Right lobe of liver (tissue), 6 donors: ENCODE measurements around the gene SHROOM2. TPM values are rescaled to one million over a fixed set of nuclear protein-coding genes. Genes with fewer than 3 reads are reported as not detected.

Source experiments
- ATAC-seq, 4 donors: fragments of 200-7000 bp; cut with Tn5 transposase; one replicate each; pipeline ENCODE4 v1.9.1; 2020; ENCODE audit warnings: mild to moderate bottlenecking in 4 of 4, moderate library complexity in 4 of 4
- DNase-seq, 3 donors: peaks; one replicate each; pipeline ENCODE4 v3.0.0-alpha.2; 2020
- H3K27ac ChIP-seq, 3 donors: fragments of 200-600 bp; one replicate each; pipeline ENCODE4 v1.8.0; 2022
- H3K27me3 ChIP-seq, 2 donors: fragments of 200-600 bp; one replicate each; pipeline ENCODE4 v1.8.0; 2022
- H3K36me3 ChIP-seq, 4 donors: fragments of 200-600 bp; sonication (generic) in 1 of 4; one replicate each; pipeline versions ENCODE4 v1.5.1 to v1.8.0; 2017 to 2022; ENCODE audit warnings: control low read depth in 1 of 4
- H3K4me1 ChIP-seq, 4 donors: fragments of 200-600 bp; sonication (generic) in 1 of 4; one replicate each; pipeline versions ENCODE4 v1.5.1 to v1.8.0; 2017 to 2022; ENCODE audit warnings: control low read depth in 1 of 4
- H3K4me3 ChIP-seq, 3 donors: fragments of 200-600 bp; one replicate each; pipeline ENCODE4 v1.8.0; 2022
- H3K9me3 ChIP-seq, 4 donors: fragments of 200-600 bp; sonication (generic) in 1 of 4; one replicate each; pipeline versions ENCODE4 v1.5.1 to v1.8.0; 2017 to 2022; ENCODE audit warnings: control low read depth in 1 of 4
- POLR2A ChIP-seq: fragments of 450-650 bp; IDR thresholded peaks from one replicate; pipeline ENCODE4 v1.6.1; 2017; ENCODE audit warnings: antibody characterized with exemption, mild to moderate bottlenecking
- WGBS: methylation state at CpG from one replicate; pipeline ENCODE4 v1.1.6; 2018; ENCODE audit warnings: low coverage, low lambda C conversion rate; ENCODE audit not compliant: insufficient coverage; ENCODE audit errors: missing lambda C conversion rate; 5-methylcytosine and 5-hydroxymethylcytosine counted together
- intact Hi-C, 2 donors: fragments of 100-400 bp; cut with DNase I; formaldehyde crosslinking; loops; one replicate each; pipeline versions ENCODE4 v1.11.2 to v1.14.1; 2022
- total RNA-seq, 6 experiments: library from RNA; depleted of rRNA in 2 of 6; stranded (reverse); fragments of >200 nt in 2 of 6; fragmentation: NEBNext Ultra II Directional in 3 of 6; extraction: Animal tissue kit (Norgen Biotek cat#: 25700) in 3 of 6; gene quantifications; one replicate each; pipeline versions ENCODE4 v1.1.0 to v1.2.4, GENCODE V29; 2016 to 2023
- TF ChIP-seq, protein P1 (sequence below), 4 donors: fragments of 200-600 bp in 3 of 4; fragments of 450-650 bp in 1 of 4; IDR thresholded peaks; one replicate each; pipeline versions ENCODE4 v1.5.1 to v1.8.0; 2016 to 2022; ENCODE audit warnings: antibody characterized with exemption in 4 of 4, mild to moderate bottlenecking in 2 of 4
- donor health status: DM: no; HTN: yes; CAD: no.
- donor health status: DM: no; HTN: no; CAD: no.
- donor health status: DM: no; HTN: no; CAD: no.
- donor health status: DM: no; HTN: yes; CAD: no.
- donor health status: DM: no; HTN: yes; CAD: no.

SHROOM2 gene
- total RNA-seq, 6 experiments from 2014 or later: 3.6 to 7.5 (median 3.9) TPM

DNA sequence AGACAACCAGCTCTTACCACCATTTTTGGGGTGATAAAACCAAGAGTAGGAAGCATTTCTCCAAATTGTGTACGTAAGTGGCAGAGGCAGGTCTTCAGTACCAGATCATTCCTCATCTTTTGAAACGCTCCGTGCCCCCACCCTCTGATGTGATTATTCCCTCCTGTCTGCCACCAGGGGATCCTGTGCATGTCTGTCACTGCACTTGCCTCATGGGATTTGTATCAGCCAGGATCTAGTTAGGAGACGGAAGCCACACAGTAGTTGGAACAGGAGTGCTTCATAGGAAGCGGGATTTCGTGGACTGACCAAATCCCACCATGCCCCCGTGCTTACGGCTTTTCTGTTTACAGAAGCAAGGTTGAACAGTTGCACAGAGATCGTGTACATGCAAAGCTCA lies 75.5 kb downstream of the SHROOM2 start:
- DNase-seq (no peak), ATAC-seq (no peak)
- Histone ChIP-seq H3K36me3 (no peaks in the 10 kb centered on the region), H3K4me1 (no peaks in the 10 kb centered on the region), H3K27me3 (no peaks in the 10 kb centered on the region), H3K27ac (no peak overlapping the region), H3K9me3 (no peaks in the 10 kb centered on the region), H3K4me3 (no peak overlapping the region)
- no peak for TF ChIP-seq POLR2A
- TF ChIP-seq, protein P1, sequence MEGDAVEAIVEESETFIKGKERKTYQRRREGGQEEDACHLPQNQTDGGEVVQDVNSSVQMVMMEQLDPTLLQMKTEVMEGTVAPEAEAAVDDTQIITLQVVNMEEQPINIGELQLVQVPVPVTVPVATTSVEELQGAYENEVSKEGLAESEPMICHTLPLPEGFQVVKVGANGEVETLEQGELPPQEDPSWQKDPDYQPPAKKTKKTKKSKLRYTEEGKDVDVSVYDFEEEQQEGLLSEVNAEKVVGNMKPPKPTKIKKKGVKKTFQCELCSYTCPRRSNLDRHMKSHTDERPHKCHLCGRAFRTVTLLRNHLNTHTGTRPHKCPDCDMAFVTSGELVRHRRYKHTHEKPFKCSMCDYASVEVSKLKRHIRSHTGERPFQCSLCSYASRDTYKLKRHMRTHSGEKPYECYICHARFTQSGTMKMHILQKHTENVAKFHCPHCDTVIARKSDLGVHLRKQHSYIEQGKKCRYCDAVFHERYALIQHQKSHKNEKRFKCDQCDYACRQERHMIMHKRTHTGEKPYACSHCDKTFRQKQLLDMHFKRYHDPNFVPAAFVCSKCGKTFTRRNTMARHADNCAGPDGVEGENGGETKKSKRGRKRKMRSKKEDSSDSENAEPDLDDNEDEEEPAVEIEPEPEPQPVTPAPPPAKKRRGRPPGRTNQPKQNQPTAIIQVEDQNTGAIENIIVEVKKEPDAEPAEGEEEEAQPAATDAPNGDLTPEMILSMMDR (IDR thresholded peaks at IDR 0.05): no peak
- 81% methylated on average over 9 of the region's 9 CpGs for WGBS
- intact Hi-C loops: no loop called here

DNA sequence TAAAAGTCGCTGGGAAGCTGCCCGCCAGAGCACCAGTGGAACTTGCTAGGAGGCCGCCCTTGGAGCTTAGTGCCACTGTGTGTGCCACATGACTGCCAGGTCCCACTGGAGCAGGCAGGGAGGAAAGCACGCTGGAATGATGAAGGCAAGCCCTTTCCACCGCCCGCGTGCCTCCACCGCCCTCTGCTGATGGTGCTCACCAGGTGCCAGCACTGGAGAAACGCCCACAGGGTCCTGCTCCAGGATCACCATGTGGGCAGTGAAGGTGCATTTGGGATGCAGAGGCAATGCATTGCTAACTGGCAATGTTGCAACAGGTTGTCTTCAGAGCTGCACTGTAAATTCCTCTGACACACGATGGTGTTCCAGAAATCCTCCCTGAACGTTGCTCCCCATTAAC lies 76.3 kb downstream of the SHROOM2 start:
- WGBS: no CpG with 5 or more reads among the region's 11 CpGs
- Histone ChIP-seq H3K9me3 (no peaks in the 10 kb centered on the region), H3K4me3 (no peak overlapping the region), H3K27me3 (no peaks in the 10 kb centered on the region), H3K36me3 (no peaks in the 10 kb centered on the region), H3K4me1 (no peaks in the 10 kb centered on the region), H3K27ac (no peak overlapping the region)
- DNase-seq (no peak), ATAC-seq (no peak)
- intact Hi-C loops: no loop called here
- TF ChIP-seq, protein P1 (IDR thresholded peaks at IDR 0.05): no peak
- TF ChIP-seq POLR2A: no peak

DNA sequence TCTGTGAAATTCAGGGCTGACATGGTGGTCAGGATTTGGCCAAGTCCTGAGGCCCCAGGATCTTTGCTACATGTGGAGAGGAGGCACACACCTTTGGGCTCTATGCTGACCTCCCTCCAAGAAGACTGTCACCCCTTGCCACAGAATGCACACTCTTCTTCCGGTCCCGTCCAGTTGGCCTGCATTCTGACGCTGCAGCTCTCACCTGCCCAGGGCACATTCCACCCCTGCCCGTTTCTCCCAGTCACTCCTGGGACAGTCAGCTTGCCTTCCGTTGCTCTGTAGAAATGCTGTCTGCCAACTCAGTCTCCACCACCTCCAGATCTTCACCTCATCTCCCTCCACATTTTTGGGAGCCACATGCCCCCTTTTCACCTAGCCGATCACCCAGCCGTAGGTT lies 76.7 kb downstream of the SHROOM2 start:
- Histone ChIP-seq H3K9me3 (no peaks in the 10 kb centered on the region), H3K4me1 (no peaks in the 10 kb centered on the region), H3K27ac (no peak overlapping the region), H3K36me3 (no peaks in the 10 kb centered on the region), H3K4me3 (no peak overlapping the region), H3K27me3 (no peaks in the 10 kb centered on the region)
- DNase-seq (no peak), ATAC-seq (no peak)
- intact Hi-C loops: no loop called here
- 79% methylated on average over 6 of the region's 7 CpGs for WGBS
- TF ChIP-seq, protein P1 (IDR thresholded peaks at IDR 0.05): no peak
- TF ChIP-seq POLR2A: no peak

DNA sequence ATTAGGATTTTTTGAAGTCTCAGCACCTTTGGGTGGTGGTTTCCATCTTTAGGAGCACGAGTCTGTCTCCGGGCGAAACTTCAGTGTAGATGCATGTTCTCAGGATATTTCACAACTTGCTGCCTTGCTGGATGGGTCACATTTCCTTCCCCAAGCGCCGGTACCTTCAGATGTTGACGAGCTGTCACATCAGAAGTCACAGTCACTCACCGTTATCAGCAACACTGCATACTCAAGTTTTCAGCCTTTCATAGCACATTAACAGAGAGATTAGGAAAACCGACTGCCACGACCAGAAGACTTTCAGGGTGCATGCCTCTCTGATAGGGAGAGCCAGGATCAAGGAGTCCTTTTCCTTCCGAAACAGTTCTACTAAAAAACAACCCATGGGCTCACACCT lies 77.8 kb downstream of the SHROOM2 start:
- H3K4me3 ChIP-seq: no peak overlapping the region
- WGBS: 59% methylated on average over 9 of the region's 10 CpGs
- H3K27ac ChIP-seq: no peak overlapping the region
- TF ChIP-seq, protein P1 (IDR thresholded peaks at IDR 0.05): no peak
- no peak for TF ChIP-seq POLR2A
- H3K9me3 ChIP-seq: no peaks in the 10 kb centered on the region
- no peaks in the 10 kb centered on the region for H3K4me1 ChIP-seq
- ATAC-seq (peak in 3 of 4 donors; percentile 15 to 37 (median 17)), DNase-seq (no peak)
- intact Hi-C loops: no loop called here
- H3K27me3 ChIP-seq: no peaks in the 10 kb centered on the region
- no peaks in the 10 kb centered on the region for H3K36me3 ChIP-seq
